HepG2 (cell line): Measurements from ENCODE around the gene CMKLR1. TPM values are rescaled to one million over a fixed set of nuclear protein-coding genes. Genes with fewer than 3 reads are reported as not detected.

ENCODE experiments used
- ADNP ChIP-seq: sonication (generic); formaldehyde crosslinking; IDR thresholded peaks from 2 replicates; pipeline ENCODE4 v1.4.0; 2020; ENCODE audit warnings: missing genetic modification reagents
- CREM ChIP-seq, 2 experiments: sonication (generic) in 1 of 2; formaldehyde crosslinking in 1 of 2; IDR thresholded peaks; 2 replicates each; pipeline versions ENCODE4 v1.4.0 to v1.6.1; 2016 to 2020; ENCODE audit warnings: antibody characterized with exemption in 1 of 2, mild to moderate bottlenecking in 1 of 2, missing genetic modification reagents in 1 of 2
- GLI4 ChIP-seq: sonication (generic); formaldehyde crosslinking; IDR thresholded peaks from 2 replicates; pipeline ENCODE4 v1.5.1; 2020; ENCODE audit warnings: missing genetic modification reagents, mild to moderate bottlenecking, moderate library complexity, borderline replicate concordance
- HHEX ChIP-seq: IDR thresholded peaks from 2 replicates; pipeline ENCODE4 v1.6.1; 2016; ENCODE audit warnings: control low read depth
- KDM5B ChIP-seq: sonication (generic); formaldehyde crosslinking; IDR thresholded peaks from 2 replicates; pipeline ENCODE4 v1.4.0; 2020; ENCODE audit warnings: missing genetic modification reagents, mild to moderate bottlenecking, borderline replicate concordance
- TEAD2 ChIP-seq: sonication (generic); formaldehyde crosslinking; IDR thresholded peaks from 2 replicates; pipeline ENCODE4 v1.9.0; 2021; ENCODE audit warnings: missing genetic modification reagents
- YEATS4 ChIP-seq: sonication (generic); formaldehyde crosslinking; IDR thresholded peaks from 2 replicates; pipeline ENCODE4 v1.4.0; 2020; ENCODE audit warnings: missing genetic modification reagents, borderline replicate concordance
- ZFP36L1 ChIP-seq: sonication (generic); formaldehyde crosslinking; IDR thresholded peaks from 2 replicates; pipeline ENCODE4 v1.8.0; 2022; ENCODE audit warnings: mild to moderate bottlenecking, missing genetic modification reagents, moderate library complexity
- ZGPAT ChIP-seq: IDR thresholded peaks from 2 replicates; pipeline ENCODE4 v1.6.1; 2016; ENCODE audit warnings: mild to moderate bottlenecking
- ZHX1 ChIP-seq: sonication (generic); formaldehyde crosslinking; IDR thresholded peaks from 2 replicates; pipeline ENCODE4 v1.8.1; 2022; ENCODE audit warnings: low read depth, mild to moderate bottlenecking, missing genetic modification reagents
- ZNF282 ChIP-seq: fragments of 450-650 bp; IDR thresholded peaks from 2 replicates; pipeline ENCODE4 v1.6.1; 2018; ENCODE audit not compliant: partially characterized antibody
- ZNF609 ChIP-seq: sonication (generic); formaldehyde crosslinking; IDR thresholded peaks from 2 replicates; pipeline ENCODE4 v1.4.0; 2020; ENCODE audit warnings: mild to moderate bottlenecking, missing genetic modification reagents, borderline replicate concordance
- ZNF687 ChIP-seq: sonication (generic); formaldehyde crosslinking; IDR thresholded peaks from 2 replicates; pipeline ENCODE4 v1.5.1; 2020; ENCODE audit warnings: mild to moderate bottlenecking, missing genetic modification reagents, moderate library complexity
- ZNF782 ChIP-seq: sonication (generic); formaldehyde crosslinking; IDR thresholded peaks from 2 replicates; pipeline ENCODE4 v1.4.0; 2020; ENCODE audit warnings: missing genetic modification reagents, mild to moderate bottlenecking, borderline replicate concordance
- polyA plus RNA-seq, 8 experiments: library from polyadenylated mRNA; depleted of rRNA in 3 of 8; stranded (reverse) in 7 of 8; unstranded in 1 of 8; fragments of >200 nt; fragmentation: Illumina TruSeq in 4 of 8; extraction: Trizol in 4 of 8; gene quantifications; 2 replicates each; pipeline versions ENCODE4 v1.2.1 to v1.2.3, GENCODE V29; 2011 to 2016; ENCODE audit warnings: low read depth in 4 of 8, missing spikeins in 1 of 8, mixed read lengths in 1 of 8; ENCODE audit not compliant: insufficient read depth in 1 of 8
- total RNA-seq, 5 experiments: library from RNA; depleted of rRNA; stranded (reverse); fragments of >200 nt; fragmentation: Illumina TruSeq; extraction: Trizol; gene quantifications; 2 replicates each; pipeline ENCODE4 v1.2.3, GENCODE V29; 2016; ENCODE audit warnings: low read depth in 1 of 5

Gene CMKLR1
- total and polyA plus RNA-seq, 2 of the 13 experiments (the other 11 are each of a cell fraction or from before 2014, with no cell fraction given): not detected

GRCh38 chr12:108313606-108314351 lies 25.3 kb downstream of the CMKLR1 start (continued):
- peak; percentile 77 for TF ChIP-seq ZNF687 (CRISPR knock-in tag)
- TF ChIP-seq CREM (IDR thresholded peaks at IDR 0.05): peak; percentile 70
- TF ChIP-seq CREM (CRISPR knock-in tag; IDR thresholded peaks at IDR 0.05): no peak
- TF ChIP-seq ZNF782 (CRISPR knock-in tag): peak; percentile 66; the same call in 1 of the 2 replicates
- peak; percentile 52; the same call in 1 of the 2 replicates for TF ChIP-seq KDM5B (CRISPR knock-in tag)
- peak; percentile 65; the same call in 1 of the 2 replicates for TF ChIP-seq ZHX1 (CRISPR knock-in tag)
- no peak for TF ChIP-seq ADNP (CRISPR knock-in tag)
- peak; percentile 74 for TF ChIP-seq ZGPAT
- peak; percentile 70; the same call in 1 of the 2 replicates for TF ChIP-seq ZFP36L1 (CRISPR knock-in tag)
- TF ChIP-seq GLI4 (CRISPR knock-in tag): no peak
- peak; percentile 90 for TF ChIP-seq ZNF609 (CRISPR knock-in tag)
- no peak for TF ChIP-seq TEAD2
- peak; percentile 26; the same call in 1 of the 2 replicates for TF ChIP-seq HHEX (CRISPR knock-in tag)
- no peak for TF ChIP-seq ZNF282
- TF ChIP-seq YEATS4 (CRISPR knock-in tag): no peak
